Panc1 (cell line): ENCODE data around the gene SPECC1L. TPM values are rescaled to one million over a fixed set of nuclear protein-coding genes. Genes with fewer than 3 reads are reported as not detected.

ENCODE experiments used
- ATAC-seq: fragments of 200-7000 bp; cut with Tn5 transposase; 2 replicates; pipeline ENCODE4 v1.9.1; 2020; ENCODE audit warnings: mild to moderate bottlenecking, moderate library complexity
- BruUV-seq: library from RNA; stranded (reverse); fragments of 400-500 nt; replicated peaks from 2 replicates; lab custom pipeline; 2021; lab: Mats Ljungman, UMichigan
- CTCF ChIA-PET: fragments of 300-600 bp; sonication (Branson Sonifier 250); formaldehyde crosslinking; loops from one replicate; lab custom pipeline; 2022; ENCODE audit warnings: antibody characterized with exemption; lab: Charles Lee
- POLR2A ChIA-PET: fragments of 300-600 bp; sonication (Branson Sonifier 250); formaldehyde crosslinking; loops from one replicate; lab custom pipeline; 2022; ENCODE audit warnings: antibody characterized with exemption; lab: Charles Lee
- DNase-seq: peaks from one replicate; pipeline ENCODE4 v3.0.0-alpha.2; 2010; ENCODE audit warnings: low read depth, low spot score
- H3K27ac ChIP-seq: 2 replicates; pipeline ENCODE4 v1.5.1; 2011; ENCODE audit warnings: mild to moderate bottlenecking, low read length, inconsistent platforms
- H3K27me3 ChIP-seq: fragments of 200-500 bp; sonication (Bioruptor generic); 2 replicates; pipeline ENCODE4 v1.6.0; 2014; ENCODE audit warnings: low read length, inconsistent platforms; ENCODE audit not compliant: control insufficient read depth, insufficient read depth
- H3K36me3 ChIP-seq: fragments of 200-500 bp; sonication (Bioruptor generic); 2 replicates; pipeline ENCODE4 v1.5.1; 2014; ENCODE audit warnings: inconsistent platforms, mild to moderate bottlenecking, low read length, moderate library complexity; ENCODE audit not compliant: control insufficient read depth, insufficient read depth
- H3K4me1 ChIP-seq: 2 replicates; pipeline ENCODE4 v1.5.1; 2011; ENCODE audit warnings: inconsistent platforms, mild to moderate bottlenecking, low read length, moderate library complexity; ENCODE audit not compliant: control insufficient read depth, insufficient read depth
- H3K4me3 ChIP-seq, 2 experiments: 2 replicates each; pipeline ENCODE4 v1.5.1; 2011 to 2012; ENCODE audit warnings: low read depth in 2 of 2, low read length in 2 of 2, mild to moderate bottlenecking in 2 of 2, inconsistent platforms in 1 of 2, moderate library complexity in 1 of 2
- H3K9me3 ChIP-seq: fragments of 200-500 bp; sonication (Bioruptor generic); 2 replicates; pipeline ENCODE4 v1.5.1; 2014; ENCODE audit warnings: low read depth, mild to moderate bottlenecking, inconsistent platforms, low read length, moderate library complexity; ENCODE audit not compliant: control insufficient read depth, insufficient read depth
- CTCF ChIP-seq: fragments of 450-650 bp; IDR thresholded peaks from 2 replicates; pipeline ENCODE4 v1.5.1; 2017; ENCODE audit warnings: mild to moderate bottlenecking
- POLR2AphosphoS5 ChIP-seq: IDR thresholded peaks from 2 replicates; pipeline ENCODE4 v1.6.1; 2012; ENCODE audit warnings: mild to moderate bottlenecking, low read depth, low read length, moderate library complexity
- REST ChIP-seq, 2 experiments: IDR thresholded peaks; 2 replicates each; pipeline ENCODE4 v1.6.1; 2011 to 2012; ENCODE audit warnings: low read depth in 2 of 2, control low read depth in 1 of 2, low read length in 1 of 2, mild to moderate bottlenecking in 1 of 2, moderate library complexity in 1 of 2; ENCODE audit not compliant: insufficient read depth in 1 of 2
- SIN3A ChIP-seq: IDR thresholded peaks from 2 replicates; pipeline ENCODE4 v1.6.1; 2012; ENCODE audit warnings: low read depth, mild to moderate bottlenecking, low read length, moderate library complexity, borderline replicate concordance; ENCODE audit not compliant: insufficient read depth
- TCF7L2 ChIP-seq: IDR thresholded peaks from 2 replicates; pipeline ENCODE4 v1.6.1; 2011; ENCODE audit warnings: mild to moderate bottlenecking, low read depth, low read length, inconsistent platforms
- in situ Hi-C: cut with HindIII; loops from 2 replicates; pipeline ENCODE4 v1.10.0; 2016; ENCODE audit warnings: low sequenced_read_pairs, low pct_unique_long_range_greater_than_20kb
- intact Hi-C: fragments of 100-400 bp; cut with micrococcal nuclease; formaldehyde crosslinking; loops from one replicate; pipeline ENCODE4 v1.10.0; 2022; ENCODE audit not compliant: unreplicated experiment
- total RNA-seq: library from RNA; stranded (reverse); gene quantifications from one replicate; pipeline ENCODE4 v1.2.1, GENCODE V29; 2021; ENCODE audit not compliant: unreplicated experiment

The SPECC1L gene
- total RNA-seq, 1 experiment from 2014 or later: 43.3 TPM

GRCh38 chr22:24353121-24353520, 82.5 kb downstream of the SPECC1L start:
- H3K27me3 ChIP-seq: no peaks in the 10 kb centered on the region
- DNase-seq (no peak), ATAC-seq (no peak)
- ChIA-PET POLR2A (no interaction called here), CTCF (no interaction called here)
- in situ Hi-C loops: no loop called here
- TF ChIP-seq REST (IDR thresholded peaks at IDR 0.05; ENCODE audit: insufficient read depth in 1 of 2, low read depth in 2 of 2, low read length in 1 of 2) (no peak), TCF7L2 (no peak), CTCF (no peak), POLR2AphosphoS5 (no peak), SIN3A (no peak)
- intact Hi-C loops: no loop called here
- no peak overlapping the region for H3K27ac ChIP-seq
- no peak overlapping the region for H3K4me3 ChIP-seq
- no peaks in the 10 kb centered on the region for H3K4me1 ChIP-seq
- BruUV-seq: no TSS peak
- H3K36me3 ChIP-seq: peaks cover 6% of the 10 kb centered on the region
- no peaks in the 10 kb centered on the region for H3K9me3 ChIP-seq

- Histone ChIP-seq H3K4me1 (no peaks in the 10 kb centered on the region; the same call in 1 of the 2 replicates), H3K9me3 (no peaks in the 10 kb centered on the region), H3K27ac (no peak overlapping the region), H3K27me3 (no peaks in the 10 kb centered on the region), H3K36me3 (peaks cover 4% of the 10 kb centered on the region; the same call in 1 of the 2 replicates), H3K4me3 (no peak overlapping the region)
- in situ Hi-C loops (no loop called here), intact Hi-C loops (no loop called here)
- DNase-seq (no peak), ATAC-seq (no peak)
- BruUV-seq: no TSS peak
- ChIA-PET POLR2A (no interaction called here), CTCF (no interaction called here)
- TF ChIP-seq REST (IDR thresholded peaks at IDR 0.05; ENCODE audit: insufficient read depth in 1 of 2, low read depth in 2 of 2, low read length in 1 of 2) (no peak), CTCF (no peak), TCF7L2 (no peak), SIN3A (no peak), POLR2AphosphoS5 (no peak)
Observed at GRCh38 chr22:24355574-24355973, 84.9 kb downstream of the SPECC1L start.
